IPS-15b (cell line): ENCODE measurements around the gene EXOC4.

Experiments used
- H3K27me3 ChIP-seq: one replicate; pipeline ENCODE4 v1.6.1; 2013; ENCODE audit warnings: low read length; ENCODE audit not compliant: control insufficient read depth, insufficient read depth
- H3K36me3 ChIP-seq: one replicate; pipeline ENCODE4 v1.6.1; 2013; ENCODE audit warnings: low read length; ENCODE audit not compliant: control insufficient read depth, insufficient read depth
- H3K4me1 ChIP-seq: one replicate; pipeline ENCODE4 v1.6.1; 2013; ENCODE audit warnings: mild to moderate bottlenecking, low read length; ENCODE audit not compliant: control insufficient read depth, insufficient read depth
- H3K4me3 ChIP-seq: one replicate; pipeline ENCODE4 v1.5.1; 2013; ENCODE audit warnings: low read depth, low read length
- H3K9ac ChIP-seq: one replicate; pipeline ENCODE4 v1.6.1; 2013; ENCODE audit warnings: low read depth, mild to moderate bottlenecking, low read length
- H3K9me3 ChIP-seq: one replicate; pipeline ENCODE4 v1.6.1; 2013; ENCODE audit warnings: mild to moderate bottlenecking, low read length; ENCODE audit not compliant: control insufficient read depth, insufficient read depth

Gene EXOC4

DNA sequence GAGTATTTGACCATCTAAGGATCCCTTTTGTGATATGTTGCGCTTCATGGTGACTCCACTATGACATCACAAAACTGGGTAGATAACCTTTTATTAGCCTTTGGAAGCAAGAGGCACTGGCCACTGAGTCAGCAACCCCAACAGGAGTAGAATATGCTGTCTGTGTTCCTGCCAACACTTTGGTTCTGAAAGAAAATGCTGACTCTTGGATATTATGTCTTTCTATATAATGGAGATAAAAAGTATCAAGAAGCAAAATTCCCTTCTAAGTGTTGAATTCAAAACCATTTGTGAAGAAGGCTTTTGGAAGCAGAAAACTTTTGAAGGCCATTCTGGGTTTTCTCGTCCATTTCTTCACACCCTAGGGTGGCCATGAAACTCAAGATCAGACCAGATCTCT is 528.0 kb downstream of the EXOC4 start:
- H3K4me3 ChIP-seq: no peak overlapping the region
- no peaks in the 10 kb centered on the region for H3K4me1 ChIP-seq
- no peaks in the 10 kb centered on the region for H3K27me3 ChIP-seq
- H3K36me3 ChIP-seq: no peaks in the 10 kb centered on the region
- no peaks in the 10 kb centered on the region for H3K9me3 ChIP-seq
- no peak overlapping the region for H3K9ac ChIP-seq

DNA sequence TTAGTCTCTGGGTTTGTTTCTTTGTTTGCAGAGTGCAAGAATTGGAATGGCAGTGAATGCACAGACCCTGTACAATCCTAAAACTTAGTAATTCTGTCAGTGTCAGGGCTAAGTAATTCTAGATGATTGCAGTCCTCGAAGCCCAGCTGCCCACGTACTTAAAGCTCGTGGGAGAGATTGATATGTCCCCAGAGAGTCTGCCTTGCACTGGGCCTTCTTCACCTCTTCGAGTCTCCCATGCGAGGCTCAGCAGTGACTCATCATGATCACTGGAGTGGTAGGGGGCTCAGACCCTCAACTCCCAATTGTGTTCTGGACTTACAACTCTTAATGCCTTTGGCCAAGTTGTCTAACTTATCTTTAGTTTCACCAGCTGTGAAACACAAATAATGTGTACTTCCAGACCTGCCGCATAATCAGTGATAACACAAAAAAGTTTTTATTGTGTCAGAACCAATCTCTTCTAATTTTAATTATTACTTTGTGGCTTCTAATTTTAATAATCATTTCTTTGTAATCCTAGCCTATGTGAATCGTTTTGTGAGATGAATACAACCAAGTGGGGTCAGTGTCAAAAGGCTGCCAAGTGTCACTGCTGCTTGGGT is 528.7 kb downstream of the EXOC4 start:
- Histone ChIP-seq H3K4me3 (no peak overlapping the region), H3K9ac (no peak overlapping the region), H3K27me3 (no peaks in the 10 kb centered on the region), H3K36me3 (no peaks in the 10 kb centered on the region), H3K9me3 (no peaks in the 10 kb centered on the region), H3K4me1 (no peaks in the 10 kb centered on the region)

DNA sequence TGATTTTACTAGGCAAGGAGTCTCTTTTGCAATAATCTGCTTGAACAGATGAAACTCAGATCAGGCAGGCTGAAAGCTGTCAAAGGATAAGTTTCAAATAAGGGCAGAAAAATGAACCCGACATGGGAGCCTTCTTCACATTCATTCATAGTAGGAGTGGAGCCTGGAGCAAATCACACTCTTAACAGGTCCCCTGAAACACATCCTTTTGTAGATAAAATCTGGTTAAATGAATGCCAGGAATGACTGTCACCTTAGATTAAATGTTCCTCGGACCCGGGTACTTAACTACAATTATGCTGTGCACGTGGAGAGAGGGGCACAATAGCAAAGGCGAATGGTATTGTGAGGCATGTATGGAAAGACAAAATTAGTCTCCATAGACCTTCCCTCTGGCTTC is 529.6 kb downstream of the EXOC4 start:
- Histone ChIP-seq H3K9ac (no peak overlapping the region), H3K4me3 (no peak overlapping the region), H3K9me3 (no peaks in the 10 kb centered on the region), H3K27me3 (no peaks in the 10 kb centered on the region), H3K4me1 (no peaks in the 10 kb centered on the region), H3K36me3 (no peaks in the 10 kb centered on the region)

DNA sequence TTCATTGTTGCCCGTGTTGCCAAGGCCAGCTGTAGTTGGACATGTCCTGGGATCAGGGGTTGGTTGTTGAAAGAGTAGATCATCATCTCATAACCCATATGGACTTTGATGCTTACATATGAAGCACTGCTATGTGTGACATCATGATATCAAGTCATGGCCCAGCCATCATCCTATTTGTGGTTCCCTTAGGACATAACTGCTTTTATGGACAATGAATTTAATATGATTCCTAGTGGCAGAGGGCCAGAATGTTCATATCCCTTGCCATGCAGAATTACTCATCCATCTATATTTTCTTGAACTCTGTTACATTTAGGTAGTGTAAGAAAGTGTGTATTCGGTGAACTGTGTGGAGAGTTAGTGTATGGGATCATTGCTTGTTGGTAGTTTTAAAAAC is 530.4 kb downstream of the EXOC4 start:
- no peaks in the 10 kb centered on the region for H3K9me3 ChIP-seq
- no peak overlapping the region for H3K4me3 ChIP-seq
- H3K4me1 ChIP-seq: no peaks in the 10 kb centered on the region
- H3K36me3 ChIP-seq: no peaks in the 10 kb centered on the region
- no peak overlapping the region for H3K9ac ChIP-seq
- H3K27me3 ChIP-seq: no peaks in the 10 kb centered on the region

DNA sequence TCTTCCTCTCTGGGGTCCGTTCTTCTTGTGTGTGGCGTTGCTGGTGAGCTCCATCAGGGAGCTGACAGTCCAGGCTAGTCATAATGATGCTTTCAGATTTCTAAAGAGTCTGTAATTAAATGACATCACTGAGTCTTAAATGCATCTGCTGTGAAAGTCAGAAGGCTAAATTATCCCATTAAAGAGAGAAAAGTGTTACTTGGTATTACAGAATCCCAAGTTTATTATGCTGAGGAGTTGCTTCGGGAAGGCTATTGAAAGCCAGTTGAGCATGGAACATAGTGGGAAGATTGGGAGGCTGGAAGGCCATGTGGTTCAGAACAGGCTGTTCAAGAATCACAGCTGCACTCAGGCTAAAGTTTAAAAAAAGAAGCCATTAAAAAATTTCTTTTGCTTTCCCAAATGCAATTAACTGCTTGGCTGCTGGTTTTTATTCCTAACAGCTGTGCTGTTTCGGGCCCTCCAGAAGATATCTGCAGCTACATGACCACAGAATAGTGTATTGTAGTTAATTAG is 531.7 kb downstream of the EXOC4 start:
- Histone ChIP-seq H3K4me3 (no peak overlapping the region), H3K4me1 (no peaks in the 10 kb centered on the region), H3K36me3 (no peaks in the 10 kb centered on the region), H3K27me3 (no peaks in the 10 kb centered on the region), H3K9me3 (no peaks in the 10 kb centered on the region), H3K9ac (no peak overlapping the region)

DNA sequence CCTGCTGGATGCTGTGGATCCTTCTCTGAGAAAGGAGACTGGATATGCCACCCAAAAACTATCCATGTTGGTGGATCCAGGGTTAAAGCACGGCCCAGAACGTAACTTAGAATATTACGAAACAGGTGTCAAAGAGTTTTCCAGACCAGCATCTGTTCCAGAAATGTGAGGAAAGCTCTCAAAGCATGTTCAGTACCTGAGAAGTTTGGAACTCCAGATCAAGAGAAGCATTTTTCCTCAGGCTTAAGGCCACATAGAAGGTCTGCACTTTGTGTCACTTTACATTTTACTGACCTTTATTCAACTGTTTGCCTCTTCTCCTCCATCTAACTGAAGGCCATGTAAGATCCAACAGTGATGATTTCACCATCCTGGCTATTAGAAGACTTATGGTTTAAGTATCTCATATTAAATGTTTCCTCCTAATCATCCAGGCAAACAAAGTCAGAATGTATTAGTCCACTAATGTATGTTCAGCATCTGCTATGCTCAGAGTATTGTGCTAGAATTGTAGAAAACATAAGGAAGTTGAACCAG is 533.6 kb downstream of the EXOC4 start:
- Histone ChIP-seq H3K4me1 (no peaks in the 10 kb centered on the region), H3K4me3 (no peak overlapping the region), H3K9me3 (no peaks in the 10 kb centered on the region), H3K9ac (no peak overlapping the region), H3K36me3 (no peaks in the 10 kb centered on the region), H3K27me3 (no peaks in the 10 kb centered on the region)

DNA sequence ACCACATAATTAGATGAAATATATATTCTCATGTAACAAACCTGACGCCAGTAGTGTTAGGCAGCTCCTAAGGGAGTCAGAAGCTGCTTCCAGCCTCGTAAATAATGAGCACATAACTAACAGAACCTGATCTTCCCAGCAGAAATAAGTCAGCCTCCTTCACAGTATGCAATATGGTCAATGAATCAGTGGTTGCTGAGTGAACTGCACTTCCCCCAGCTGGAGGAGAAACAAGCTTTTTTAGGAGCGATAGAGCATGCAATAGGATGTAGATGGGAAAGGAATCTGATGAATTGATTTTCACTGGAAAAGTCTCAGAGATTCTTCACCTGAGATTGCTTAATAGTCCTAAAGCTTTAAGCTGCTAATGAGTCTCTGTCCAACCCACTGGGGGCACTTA is 537.1 kb downstream of the EXOC4 start:
- H3K36me3 ChIP-seq: no peaks in the 10 kb centered on the region
- H3K4me3 ChIP-seq: no peak overlapping the region
- H3K4me1 ChIP-seq: no peaks in the 10 kb centered on the region
- no peaks in the 10 kb centered on the region for H3K27me3 ChIP-seq
- H3K9me3 ChIP-seq: no peaks in the 10 kb centered on the region
- H3K9ac ChIP-seq: no peak overlapping the region

DNA sequence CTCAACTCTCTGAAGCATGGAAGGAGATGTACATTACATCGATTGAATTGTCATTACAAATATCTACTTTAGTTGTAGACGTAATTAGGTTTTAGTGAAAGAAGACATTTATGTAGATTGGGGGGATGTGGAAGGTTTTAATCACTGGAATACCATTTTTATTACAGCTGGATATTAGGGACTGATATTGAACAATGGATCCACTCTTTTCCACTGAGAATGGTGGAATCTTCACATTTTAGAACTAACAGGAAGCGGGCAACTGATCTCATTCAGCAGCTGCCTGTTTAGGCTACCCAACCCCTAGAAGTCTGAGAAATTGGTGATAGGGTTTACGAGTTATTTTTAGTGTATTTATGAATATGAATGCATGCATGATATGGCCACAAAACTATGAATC is 538.0 kb downstream of the EXOC4 start:
- Histone ChIP-seq H3K36me3 (no peaks in the 10 kb centered on the region), H3K4me1 (no peaks in the 10 kb centered on the region), H3K9ac (no peak overlapping the region), H3K9me3 (no peaks in the 10 kb centered on the region), H3K4me3 (no peak overlapping the region), H3K27me3 (no peaks in the 10 kb centered on the region)

DNA sequence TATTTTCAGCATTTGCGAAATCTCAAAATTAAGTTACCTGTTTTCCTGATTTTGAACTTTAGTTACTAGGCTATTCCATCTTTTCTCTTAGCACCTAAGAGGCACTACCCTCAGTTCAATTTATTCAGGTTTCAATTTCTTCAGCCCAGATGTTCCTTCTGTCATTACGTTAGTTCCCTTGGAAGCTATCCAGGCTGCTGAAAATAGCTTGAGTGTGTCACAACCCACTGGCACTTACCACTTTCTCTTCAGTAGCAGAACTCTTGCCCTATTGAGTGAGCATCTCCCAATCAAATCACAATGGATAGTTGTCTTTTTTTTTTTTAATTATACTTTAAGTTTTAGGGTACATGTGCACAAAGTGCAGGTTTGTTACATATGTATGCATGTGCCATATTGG is 541.6 kb downstream of the EXOC4 start:
- H3K9me3 ChIP-seq: no peaks in the 10 kb centered on the region
- H3K9ac ChIP-seq: no peak overlapping the region
- H3K4me3 ChIP-seq: no peak overlapping the region
- no peaks in the 10 kb centered on the region for H3K36me3 ChIP-seq
- no peaks in the 10 kb centered on the region for H3K27me3 ChIP-seq
- H3K4me1 ChIP-seq: no peaks in the 10 kb centered on the region

DNA sequence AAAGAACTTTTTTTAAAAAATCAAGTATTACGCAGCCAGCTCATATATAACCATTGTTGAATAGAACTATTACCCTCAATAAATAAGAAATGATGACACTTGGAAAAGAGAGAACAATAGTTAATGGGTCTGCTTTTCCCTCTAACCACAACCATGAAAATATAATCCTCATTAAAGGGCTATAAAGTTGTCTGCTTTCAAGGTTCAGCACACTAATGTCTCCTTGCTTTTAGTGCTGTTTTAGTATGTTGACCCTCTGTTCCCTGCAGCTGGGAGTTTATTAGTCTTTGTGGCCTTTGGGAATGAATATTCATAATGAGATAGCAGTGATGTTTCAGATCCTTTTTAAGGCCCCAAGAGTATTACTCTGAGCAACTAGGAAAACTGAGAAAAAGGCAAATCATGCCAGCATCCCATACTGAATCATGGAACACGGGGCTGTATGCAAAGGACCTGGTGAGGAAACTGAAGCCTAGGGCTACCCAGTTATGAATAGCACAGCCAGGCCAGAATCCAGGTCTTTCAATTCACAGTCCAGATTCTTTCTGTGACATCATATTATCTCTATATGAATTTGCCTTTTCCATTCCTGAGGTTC is 542.3 kb downstream of the EXOC4 start:
- no peak overlapping the region for H3K9ac ChIP-seq
- no peaks in the 10 kb centered on the region for H3K27me3 ChIP-seq
- no peaks in the 10 kb centered on the region for H3K4me1 ChIP-seq
- H3K9me3 ChIP-seq: no peaks in the 10 kb centered on the region
- H3K36me3 ChIP-seq: no peaks in the 10 kb centered on the region
- H3K4me3 ChIP-seq: no peak overlapping the region

DNA sequence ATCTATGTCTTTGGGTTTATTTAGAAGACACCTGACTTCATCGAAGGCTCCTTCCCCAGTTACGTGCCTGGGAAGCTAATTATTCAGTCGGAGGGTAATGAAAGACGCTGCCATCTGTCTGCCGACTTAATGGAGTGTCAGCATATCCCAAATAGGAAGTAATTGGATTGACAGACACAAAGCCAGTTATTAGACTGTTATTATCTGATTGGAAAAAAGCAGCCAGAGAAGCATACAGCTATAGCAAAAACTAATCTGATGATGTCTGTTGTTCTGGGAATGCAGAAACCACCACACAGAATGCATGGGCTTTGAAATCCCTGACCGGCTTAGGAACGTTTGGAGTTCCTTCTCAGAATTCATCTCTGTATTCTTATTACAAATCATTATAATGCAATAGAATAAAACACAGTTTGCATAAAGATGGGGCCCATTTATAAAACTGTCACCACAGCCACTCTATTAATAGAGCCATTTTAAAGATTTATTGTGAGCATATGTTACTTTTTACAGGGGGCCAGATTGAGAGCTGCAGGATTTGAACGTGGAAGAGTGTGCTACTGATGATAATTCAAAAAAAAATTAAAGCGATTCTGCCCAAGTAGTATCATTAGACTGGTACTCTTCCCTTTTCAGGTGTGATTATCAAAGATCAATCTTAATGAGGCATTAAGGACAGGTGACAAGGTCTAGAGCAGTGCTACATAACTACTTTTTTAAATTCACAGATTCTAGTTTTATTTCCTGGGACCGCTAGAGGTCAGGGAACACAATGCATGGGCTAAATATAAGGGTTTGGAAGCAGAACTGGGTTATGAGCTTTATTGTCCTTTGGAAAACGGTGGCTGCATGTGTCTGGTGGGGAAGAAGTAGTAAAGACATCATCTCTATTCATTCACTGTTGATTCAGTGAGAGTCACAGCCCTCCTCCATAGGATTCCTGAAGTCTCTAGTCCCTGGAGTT is 544.2 kb downstream of the EXOC4 start:
- Histone ChIP-seq H3K9me3 (no peaks in the 10 kb centered on the region), H3K9ac (no peak overlapping the region), H3K4me1 (no peaks in the 10 kb centered on the region), H3K4me3 (no peak overlapping the region), H3K36me3 (no peaks in the 10 kb centered on the region), H3K27me3 (no peaks in the 10 kb centered on the region)
